GM18870 (cell line): ENCODE data around the gene DNAH2.
"Not testable (repeated sequence)": the region's sequence is repeated elsewhere in the genome, so short reads cannot be mapped to it uniquely, and the experiment has no call there.

Experiments
- ATAC-seq: cut with Tn5 transposase; IDR thresholded peaks from one replicate; pipeline ENCODE4 v1.9.1; 2021; ENCODE audit warnings: moderate library complexity; ENCODE audit not compliant: unreplicated experiment

DNAH2 gene

GRCh38 chr17:7775051-7775450, 57.5 kb downstream of the DNAH2 start:
- ATAC-seq: no peak

- ATAC-seq: no peak
These were observed 59.5 kb downstream of the DNAH2 start for GRCh38 chr17:7777017-7777416.

GRCh38 chr17:7780736-7781135, 63.2 kb downstream of the DNAH2 start:
- ATAC-seq: no peak

GRCh38 chr17:7781429-7781828, 63.9 kb downstream of the DNAH2 start:
- no peak for ATAC-seq

GRCh38 chr17:7782240-7782639, 64.7 kb downstream of the DNAH2 start:
- no peak for ATAC-seq

GRCh38 chr17:7786866-7787265, 69.3 kb downstream of the DNAH2 start:
- ATAC-seq: no peak

- no peak for ATAC-seq
These were observed 71.6 kb downstream of the DNAH2 start for GRCh38 chr17:7789131-7789530.

GRCh38 chr17:7790150-7790549, 72.6 kb downstream of the DNAH2 start:
- ATAC-seq: no peak

GRCh38 chr17:7792611-7793010, 75.1 kb downstream of the DNAH2 start:
- ATAC-seq: no peak

GRCh38 chr17:7794075-7794663, 76.6 kb downstream of the DNAH2 start:
- ATAC-seq: no peak

- ATAC-seq: no peak
These were observed 80.4 kb downstream of the DNAH2 start for GRCh38 chr17:7797976-7798375.

GRCh38 chr17:7798839-7799238, 81.3 kb downstream of the DNAH2 start:
- no peak for ATAC-seq

GRCh38 chr17:7803981-7804380, 86.4 kb downstream of the DNAH2 start:
- no peak for ATAC-seq

- no peak for ATAC-seq
These were observed 89.0 kb downstream of the DNAH2 start for GRCh38 chr17:7806587-7806986.

GRCh38 chr17:7807206-7807605, 89.7 kb downstream of the DNAH2 start:
- ATAC-seq: no peak

GRCh38 chr17:7809086-7809790, 91.7 kb downstream of the DNAH2 start:
- ATAC-seq: no peak

GRCh38 chr17:7809791-7810343, 92.3 kb downstream of the DNAH2 start:
- ATAC-seq: not testable (repeated sequence)

GRCh38 chr17:7811251-7811650, 93.7 kb downstream of the DNAH2 start:
- ATAC-seq: no peak

GRCh38 chr17:7814969-7815368, 97.4 kb downstream of the DNAH2 start:
- no peak for ATAC-seq

GRCh38 chr17:7816926-7817642, 99.5 kb downstream of the DNAH2 start:
- no peak for ATAC-seq

- no peak for ATAC-seq
These were observed 100.1 kb downstream of the DNAH2 start for GRCh38 chr17:7817643-7817964.

- ATAC-seq: no peak
These were observed 100.5 kb downstream of the DNAH2 start for GRCh38 chr17:7818026-7818425.
